ENCODE results near the gene CUX1.

CUX1 gene

DNA sequence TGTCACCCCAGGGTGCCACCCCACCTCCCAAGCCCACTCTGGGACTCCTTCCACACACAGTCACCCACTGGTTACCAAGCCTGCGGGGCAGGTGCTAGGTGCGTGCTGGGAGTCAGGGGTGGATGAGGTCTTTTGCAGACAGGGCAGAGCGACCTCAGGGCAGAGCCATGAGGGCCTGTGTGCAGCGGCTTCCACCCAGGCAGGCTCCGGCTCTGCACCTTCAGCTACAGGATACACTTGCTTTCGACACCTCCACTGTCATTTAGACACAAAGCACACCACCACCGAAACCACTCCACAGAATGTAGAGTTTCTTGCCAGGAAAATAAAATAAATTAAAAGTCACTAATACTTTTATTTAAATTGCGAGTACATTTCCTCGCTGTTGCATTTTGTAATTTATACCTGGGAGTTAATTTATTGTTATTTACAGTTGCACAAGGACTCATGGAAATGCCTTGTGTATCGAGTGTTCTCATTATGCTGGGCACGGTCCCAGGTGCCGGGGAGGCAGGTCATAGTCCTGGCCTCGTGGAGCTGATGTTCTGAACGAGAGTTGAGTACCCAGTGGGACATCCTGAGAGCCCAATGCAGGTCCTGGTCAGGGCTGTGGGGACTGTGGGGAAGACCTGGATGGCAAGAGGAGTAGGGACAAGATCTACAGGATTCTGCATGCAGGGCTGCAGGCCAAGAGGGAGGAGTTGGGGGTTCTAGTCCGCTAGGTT, 127.8 kb downstream of the CUX1 start:
- TF ChIP-seq, protein P1, sequence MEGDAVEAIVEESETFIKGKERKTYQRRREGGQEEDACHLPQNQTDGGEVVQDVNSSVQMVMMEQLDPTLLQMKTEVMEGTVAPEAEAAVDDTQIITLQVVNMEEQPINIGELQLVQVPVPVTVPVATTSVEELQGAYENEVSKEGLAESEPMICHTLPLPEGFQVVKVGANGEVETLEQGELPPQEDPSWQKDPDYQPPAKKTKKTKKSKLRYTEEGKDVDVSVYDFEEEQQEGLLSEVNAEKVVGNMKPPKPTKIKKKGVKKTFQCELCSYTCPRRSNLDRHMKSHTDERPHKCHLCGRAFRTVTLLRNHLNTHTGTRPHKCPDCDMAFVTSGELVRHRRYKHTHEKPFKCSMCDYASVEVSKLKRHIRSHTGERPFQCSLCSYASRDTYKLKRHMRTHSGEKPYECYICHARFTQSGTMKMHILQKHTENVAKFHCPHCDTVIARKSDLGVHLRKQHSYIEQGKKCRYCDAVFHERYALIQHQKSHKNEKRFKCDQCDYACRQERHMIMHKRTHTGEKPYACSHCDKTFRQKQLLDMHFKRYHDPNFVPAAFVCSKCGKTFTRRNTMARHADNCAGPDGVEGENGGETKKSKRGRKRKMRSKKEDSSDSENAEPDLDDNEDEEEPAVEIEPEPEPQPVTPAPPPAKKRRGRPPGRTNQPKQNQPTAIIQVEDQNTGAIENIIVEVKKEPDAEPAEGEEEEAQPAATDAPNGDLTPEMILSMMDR (conservative IDR thresholded peaks at IDR 0.05): no peak
- H3K27ac ChIP-seq: no peak overlapping the region

DNA sequence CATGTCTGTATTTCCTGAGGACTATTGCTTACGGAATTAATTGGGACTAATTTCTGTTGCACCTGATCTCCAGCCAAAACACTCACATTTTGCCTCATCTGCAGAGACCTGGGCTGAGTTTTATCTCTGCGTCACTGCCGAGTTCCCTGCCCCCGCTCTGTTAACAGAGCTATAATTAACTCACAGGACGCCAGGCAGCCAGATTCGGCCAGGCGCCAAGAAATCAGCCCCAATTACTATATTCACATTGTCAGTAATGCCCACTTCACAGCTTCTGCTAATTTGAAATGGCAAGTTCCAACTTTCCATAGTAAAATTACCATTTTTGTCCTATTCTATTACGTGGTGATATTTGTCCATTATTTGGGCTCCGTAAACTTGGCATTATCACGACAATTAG, 130.5 kb downstream of the CUX1 start:
- H3K27ac ChIP-seq: peak overlapping the region; percentile 38; the same call in 1 of the 2 replicates
- TF ChIP-seq, protein P1 (conservative IDR thresholded peaks at IDR 0.05): no peak

DNA sequence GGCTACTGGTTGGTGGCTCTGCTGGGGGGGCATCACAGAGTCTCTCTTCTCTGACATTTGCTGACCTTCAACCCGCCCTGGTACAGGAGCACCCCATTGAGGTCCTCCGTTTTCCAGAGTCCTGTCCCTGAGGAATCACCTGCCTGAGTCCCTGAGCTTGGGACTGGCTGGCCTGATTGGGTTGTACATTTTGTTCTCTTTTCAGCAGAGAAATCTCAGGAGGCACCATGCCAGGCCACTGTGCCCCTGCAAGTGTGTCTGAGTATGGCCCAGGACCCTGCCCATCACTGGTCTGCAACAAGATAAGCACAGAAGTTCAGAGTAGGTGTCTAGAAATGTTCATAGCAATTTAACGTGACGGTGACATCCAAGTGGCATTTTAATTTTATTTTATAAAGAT, 131.2 kb downstream of the CUX1 start:
- TF ChIP-seq, protein P1 (conservative IDR thresholded peaks at IDR 0.05): no peak
- peak overlapping the region; percentile 38; the same call in 1 of the 2 replicates for H3K27ac ChIP-seq

DNA sequence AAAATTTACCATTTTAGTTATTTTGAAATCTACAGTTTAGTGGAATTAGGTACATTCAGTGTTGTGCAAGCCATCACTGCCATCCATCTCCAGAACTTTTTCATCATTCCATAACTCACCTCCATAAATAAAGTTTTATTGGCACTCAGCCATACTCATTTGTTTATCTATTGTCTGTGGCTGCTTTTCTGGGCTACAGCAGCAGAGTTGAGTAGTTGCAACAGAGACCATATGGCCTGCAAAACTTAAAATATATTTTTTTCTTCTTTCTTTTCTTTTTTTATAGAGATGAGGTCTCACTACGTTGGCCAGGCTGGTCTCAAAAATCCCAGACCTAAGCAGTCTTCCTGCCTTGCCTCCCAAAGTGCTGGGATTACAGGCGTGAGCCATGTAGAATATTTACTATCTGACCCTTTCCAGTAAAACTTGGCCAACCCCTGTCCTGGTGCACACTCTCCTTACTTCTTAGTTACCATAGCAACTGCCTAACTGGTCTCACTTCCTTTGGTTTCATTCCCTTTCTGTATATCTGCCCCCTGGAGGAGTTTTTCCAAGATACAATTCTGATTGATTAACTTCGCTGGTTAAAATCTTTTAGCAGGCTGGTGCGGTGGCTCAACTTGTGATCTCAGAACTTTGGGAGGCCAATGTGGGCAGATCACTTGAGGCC, 133.2 kb downstream of the CUX1 start:
- H3K27ac ChIP-seq: no peak overlapping the region
- TF ChIP-seq, protein P1 (conservative IDR thresholded peaks at IDR 0.05): no peak

DNA sequence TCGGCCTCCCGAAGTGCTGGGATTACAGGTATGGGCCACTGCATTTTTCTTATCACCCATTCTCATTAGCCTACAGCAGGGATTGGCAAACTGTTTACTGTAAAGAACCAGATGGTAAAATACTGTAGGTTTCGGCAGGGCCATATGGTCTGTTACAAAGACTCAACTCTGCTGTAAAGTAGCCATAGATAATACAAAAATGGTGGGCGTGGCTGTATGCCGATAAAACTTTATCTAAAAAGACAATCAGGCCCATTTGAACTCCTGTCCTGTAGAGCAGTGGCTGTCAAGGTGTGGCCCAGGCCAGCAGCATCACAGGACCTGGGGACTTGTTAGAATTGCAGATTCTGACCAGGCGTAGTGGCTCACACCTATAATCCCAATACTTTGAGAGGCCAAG, 134.3 kb downstream of the CUX1 start:
- TF ChIP-seq, protein P1 (conservative IDR thresholded peaks at IDR 0.05): no peak
- no peak overlapping the region for H3K27ac ChIP-seq

DNA sequence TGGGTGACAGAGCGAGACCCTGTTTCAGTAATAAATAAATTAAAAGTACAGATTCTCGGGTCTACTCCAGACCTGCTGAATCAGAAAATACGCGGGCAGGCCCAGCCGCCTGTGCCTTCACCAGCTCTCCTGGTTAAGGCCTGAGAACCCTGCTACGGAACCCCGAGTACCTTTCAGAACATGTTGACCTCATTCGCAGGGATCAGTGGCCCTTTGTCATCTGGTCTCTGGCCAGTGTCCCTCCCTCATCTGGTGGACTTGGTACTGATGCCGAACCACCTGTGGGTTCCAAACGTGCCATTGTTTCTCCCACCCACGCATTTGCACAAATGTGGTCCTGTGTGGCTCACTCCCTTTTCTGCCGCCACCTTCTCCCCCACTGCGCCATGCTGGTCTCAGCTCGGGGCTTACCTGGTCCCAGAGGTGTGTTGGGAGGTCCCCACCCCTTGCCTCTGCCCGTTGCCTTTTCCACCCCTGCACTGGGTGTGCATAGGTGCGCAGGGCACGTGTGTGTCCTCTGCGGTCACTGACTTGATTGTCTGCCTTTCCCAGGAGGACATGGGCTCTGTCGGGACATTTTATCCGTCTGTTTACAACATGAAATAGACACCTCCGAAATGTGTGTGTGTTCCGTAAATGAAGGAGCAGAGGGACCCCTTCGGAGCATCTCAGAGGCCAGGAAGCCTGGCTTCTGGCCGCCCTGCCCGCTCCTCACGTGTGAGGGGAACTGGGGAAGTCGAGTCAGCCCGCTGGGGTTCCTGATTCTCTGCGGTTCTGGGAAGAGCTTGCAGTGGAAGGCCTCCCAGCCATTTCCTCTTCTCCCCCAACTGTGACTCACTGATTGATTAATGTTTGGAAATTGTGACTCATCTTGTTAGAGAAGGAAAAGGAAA, 135.2 kb downstream of the CUX1 start:
- H3K27ac ChIP-seq: no peak overlapping the region
- TF ChIP-seq, protein P1 (conservative IDR thresholded peaks at IDR 0.05): no peak

Data from VCaP (cell line).